Stomach (tissue), 9 donors: ENCODE measurements around the gene DCXR. TPM values are rescaled to one million over a fixed set of nuclear protein-coding genes. Genes with fewer than 3 reads are reported as not detected.

ENCODE experiments used
- DNase-seq, 2 donors: peaks; one replicate each; pipeline versions ENCODE4 v3.0.0 to v3.0.0-alpha.2; 2013 to 2019
- H3K27ac ChIP-seq, 5 donors: fragments of 200-600 bp in 4 of 5; sonication (generic) in 4 of 5; one replicate each; pipeline ENCODE4 v1.5.1; 2013 to 2019; ENCODE audit warnings: mild to moderate bottlenecking in 1 of 5, moderate library complexity in 1 of 5
- H3K27me3 ChIP-seq, 3 donors: fragments of 200-600 bp; sonication (generic); one replicate each; pipeline ENCODE4 v1.5.1; 2017 to 2019; ENCODE audit warnings: mixed run types in 1 of 3
- H3K36me3 ChIP-seq, 4 donors: fragments of 200-600 bp; sonication (generic); 1 replicate in 3 of 4; 2 replicates in 1 of 4; pipeline ENCODE4 v1.5.1; 2016 to 2019
- H3K4me1 ChIP-seq, 4 donors: fragments of 200-600 bp; sonication (generic); one replicate each; pipeline ENCODE4 v1.5.1; 2016 to 2019
- H3K4me3 ChIP-seq, 4 donors: fragments of 200-600 bp; sonication (generic) in 3 of 4; one replicate each; pipeline ENCODE4 v1.5.1; 2016 to 2019; ENCODE audit warnings: mild to moderate bottlenecking in 1 of 4
- H3K9me3 ChIP-seq, 4 donors: fragments of 200-600 bp; sonication (generic); one replicate each; pipeline ENCODE4 v1.5.1; 2016 to 2019
- CTCF ChIP-seq, 7 experiments: fragments of 450-650 bp in 4 of 7; fragments of 200-600 bp in 3 of 7; sonication (generic) in 3 of 7; IDR thresholded peaks; one replicate each; pipeline ENCODE4 v1.5.1; 2016 to 2019; ENCODE audit warnings: antibody characterized with exemption in 7 of 7, control low read depth in 2 of 7, mild to moderate bottlenecking in 1 of 7
- EP300 ChIP-seq: sonication (generic); formaldehyde crosslinking; IDR thresholded peaks from one replicate; pipeline ENCODE4 v1.6.1; 2017; ENCODE audit warnings: antibody characterized with exemption
- POLR2A ChIP-seq, 4 donors: fragments of 450-650 bp; IDR thresholded peaks; one replicate each; pipeline ENCODE4 v1.6.1; 2016; ENCODE audit warnings: antibody characterized with exemption in 4 of 4, control low read depth in 2 of 4, mild to moderate bottlenecking in 1 of 4, moderate library complexity in 1 of 4
- POLR2AphosphoS5 ChIP-seq, 3 donors: sonication (generic); formaldehyde crosslinking; IDR thresholded peaks; one replicate each; pipeline ENCODE4 v1.6.1; 2016; ENCODE audit warnings: antibody characterized with exemption in 3 of 3
- WGBS, 5 donors: extraction: QIAGEN DNeasy Blood & Tissue Kit in 3 of 5; methylation state at CpG; one replicate each; pipeline versions ENCODE4 v1.1.5 to v1.1.7; 2013 to 2018; 5-methylcytosine and 5-hydroxymethylcytosine counted together
- intact Hi-C: fragments of 100-400 bp; cut with DNase I; formaldehyde crosslinking; loops from one replicate; pipeline ENCODE4 v1.15.1; 2023; ENCODE audit warnings: low total_unique reads
- polyA plus RNA-seq, 3 donors: library from polyadenylated mRNA; stranded (reverse); fragments of 200-250 nt; gene quantifications; one replicate each; pipeline ENCODE4 v1.2.3, GENCODE V29; 2013
- total RNA-seq, 5 donors: library from RNA; depleted of rRNA; stranded (reverse); fragments of >200 nt; gene quantifications; one replicate each; pipeline versions ENCODE4 v1.1.0 to v1.2.3, GENCODE V29; 2014 to 2016
- donor health status: healthy with polysubstance abuse.
- donor health status: Bipolar disorder and iron deficiency.
- donor health status: healthy.

Gene DCXR
- total and polyA plus RNA-seq, 8 donors: 11.1 to 461 (median 231) TPM

GRCh38 chr17:82076018-82076784 lies 38.7 kb upstream of the DCXR start:
- TF ChIP-seq POLR2AphosphoS5 (IDR thresholded peaks at IDR 0.05) (no peak), POLR2A (IDR thresholded peaks at IDR 0.05) (no peak), CTCF (IDR thresholded peaks at IDR 0.05) (no peak), EP300 (no peak)
- no peak overlapping the region for H3K4me3 ChIP-seq
- no peak for DNase-seq
- H3K4me1 ChIP-seq: no peaks in the 10 kb centered on the region
- no peaks in the 10 kb centered on the region for H3K27me3 ChIP-seq
- 75 to 82% (median 75%) methylated on average over 25 of the region's 25 CpGs for WGBS, 5 donors
- H3K36me3 ChIP-seq: peaks cover 23 to 37% (median 34%) of the 10 kb centered on the region in 4 donors
- intact Hi-C loops: no loop called here
- H3K9me3 ChIP-seq: no peaks in the 10 kb centered on the region
- H3K27ac ChIP-seq: no peak overlapping the region

GRCh38 chr17:82073446-82073845 lies 35.9 kb upstream of the DCXR start:
- Histone ChIP-seq H3K27ac (no peak overlapping the region), H3K4me3 (no peak overlapping the region), H3K36me3 (peaks cover 0 to 9% (median 7%) of the 10 kb centered on the region in 4 donors), H3K27me3 (no peaks in the 10 kb centered on the region), H3K4me1 (no peaks in the 10 kb centered on the region), H3K9me3 (no peaks in the 10 kb centered on the region)
- intact Hi-C loops: no loop called here
- TF ChIP-seq POLR2A (IDR thresholded peaks at IDR 0.05): no peak
- TF ChIP-seq EP300: no peak
- no peak for TF ChIP-seq CTCF (IDR thresholded peaks at IDR 0.05)
- no peak for TF ChIP-seq POLR2AphosphoS5 (IDR thresholded peaks at IDR 0.05)
- 80 to 86% (median 84%) methylated on average over 9 of the region's 9 CpGs for WGBS, 5 donors
- DNase-seq: no peak

- Histone ChIP-seq H3K36me3 (peaks cover 0 to 3% (median under 1%) of the 10 kb centered on the region in 4 donors), H3K9me3 (no peaks in the 10 kb centered on the region), H3K4me1 (no peaks in the 10 kb centered on the region), H3K4me3 (no peak overlapping the region), H3K27me3 (no peaks in the 10 kb centered on the region), H3K27ac (no peak overlapping the region)
- intact Hi-C loops: no loop called here
- no peak for DNase-seq
- no peak for TF ChIP-seq CTCF (IDR thresholded peaks at IDR 0.05)
- TF ChIP-seq POLR2A (IDR thresholded peaks at IDR 0.05): no peak
- no peak for TF ChIP-seq POLR2AphosphoS5 (IDR thresholded peaks at IDR 0.05)
- TF ChIP-seq EP300: no peak
- 66 to 80% (median 75%) methylated on average over 6 of the region's 6 CpGs for WGBS, 5 donors
Measured at GRCh38 chr17:82072827-82073226, 35.3 kb upstream of the DCXR start.

GRCh38 chr17:82070611-82071010 lies 33.1 kb upstream of the DCXR start:
- Histone ChIP-seq H3K27me3 (no peaks in the 10 kb centered on the region), H3K4me3 (no peak overlapping the region), H3K36me3 (no peaks in the 10 kb centered on the region), H3K27ac (no peak overlapping the region), H3K9me3 (no peaks in the 10 kb centered on the region), H3K4me1 (peaks cover 9 to 12% (median 9%) of the 10 kb centered on the region in 4 donors)
- DNase-seq: no peak
- no peak for TF ChIP-seq CTCF (IDR thresholded peaks at IDR 0.05)
- TF ChIP-seq POLR2A (IDR thresholded peaks at IDR 0.05): no peak
- TF ChIP-seq POLR2AphosphoS5 (IDR thresholded peaks at IDR 0.05): no peak
- TF ChIP-seq EP300: no peak
- intact Hi-C loops: no loop called here
